WERI-Rb-1 (cell line): ENCODE data around the gene RHOF.

Experiments used
- DNase-seq: peaks from one replicate; pipeline ENCODE4 v3.0.0-alpha.2; 2020
- H3K27ac ChIP-seq: fragments of 250-450 bp; sonication (Bioruptor Pico); 2 replicates; pipeline ENCODE4 v1.5.1; 2020; ENCODE audit warnings: mild to moderate bottlenecking, moderate library complexity
- H3K27me3 ChIP-seq: fragments of 250-450 bp; sonication (Bioruptor Pico); 2 replicates; pipeline ENCODE4 v1.5.1; 2021; ENCODE audit warnings: mild to moderate bottlenecking, low read depth, moderate library complexity; ENCODE audit not compliant: insufficient read depth, severe bottlenecking
- H3K36me3 ChIP-seq: fragments of 250-450 bp; sonication (Bioruptor Pico); 2 replicates; pipeline ENCODE4 v1.5.1; 2020; ENCODE audit warnings: mild to moderate bottlenecking, moderate library complexity
- H3K4me3 ChIP-seq: 2 replicates; pipeline ENCODE4 v1.5.1; 2011; ENCODE audit warnings: low read depth, mild to moderate bottlenecking, control low read depth, low read length
- H3K9me3 ChIP-seq: fragments of 250-450 bp; sonication (Bioruptor Pico); 2 replicates; pipeline ENCODE4 v1.5.1; 2021; ENCODE audit warnings: mild to moderate bottlenecking, moderate library complexity; ENCODE audit not compliant: severe bottlenecking
- CTCF ChIP-seq: IDR thresholded peaks from 2 replicates; pipeline ENCODE4 v1.5.1; 2011; ENCODE audit warnings: low read depth, mild to moderate bottlenecking, control low read depth, inconsistent platforms, low read length

Gene RHOF

DNA sequence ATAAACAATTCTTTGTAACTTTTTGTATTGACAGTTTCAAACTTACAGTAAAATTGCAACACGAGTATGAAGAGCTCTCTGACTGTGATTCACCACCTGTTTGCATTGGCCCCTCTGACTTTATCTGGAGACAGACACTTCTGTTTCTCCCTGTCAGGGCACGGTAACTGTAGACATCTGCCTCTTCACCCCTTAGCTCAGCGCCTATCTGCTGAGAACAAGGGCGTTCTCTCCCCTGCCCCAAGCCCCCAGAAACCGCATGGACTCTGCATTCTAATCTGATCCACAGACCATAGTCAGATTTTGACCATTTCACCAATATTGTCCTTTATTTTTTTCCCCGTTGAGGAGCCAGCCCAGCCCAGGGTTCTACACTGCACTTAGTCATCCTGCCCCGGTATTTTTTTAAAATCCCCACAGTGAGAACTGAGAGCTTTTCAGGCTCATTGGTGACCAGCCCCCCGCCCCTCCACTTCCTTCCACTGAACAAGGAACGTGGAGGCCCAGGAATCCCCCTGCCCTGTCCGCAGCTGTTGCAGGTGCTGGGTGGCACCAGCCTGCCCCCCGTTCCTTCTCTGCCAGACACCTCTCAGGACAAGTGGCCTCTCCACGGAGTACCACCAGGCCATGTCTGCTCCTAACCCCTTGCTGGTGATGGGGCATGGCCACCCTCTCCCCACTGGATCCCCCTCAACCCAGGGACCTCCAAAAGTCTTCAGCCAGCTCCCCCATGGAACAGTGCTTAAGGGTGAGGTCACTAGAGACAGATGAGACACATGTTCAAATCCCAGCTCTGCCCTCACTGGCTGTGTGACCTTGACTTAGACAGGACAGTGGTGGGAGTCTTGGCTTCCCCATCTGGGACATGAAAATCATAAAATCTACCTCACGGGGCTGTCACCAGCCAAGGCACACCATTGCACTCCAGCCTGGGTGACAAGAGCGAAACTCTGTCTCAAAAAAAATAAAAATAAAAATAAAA, 11.2 kb downstream of the RHOF start:
- H3K4me3 ChIP-seq: peak overlapping the region; percentile 17
- H3K36me3 ChIP-seq: no peaks in the 10 kb centered on the region; the same call in 1 of the 2 replicates
- H3K27me3 ChIP-seq: no peaks in the 10 kb centered on the region
- no peaks in the 10 kb centered on the region for H3K9me3 ChIP-seq
- DNase-seq: no peak
- no peak for TF ChIP-seq CTCF
- peak overlapping the region; percentile 67 for H3K27ac ChIP-seq

DNA sequence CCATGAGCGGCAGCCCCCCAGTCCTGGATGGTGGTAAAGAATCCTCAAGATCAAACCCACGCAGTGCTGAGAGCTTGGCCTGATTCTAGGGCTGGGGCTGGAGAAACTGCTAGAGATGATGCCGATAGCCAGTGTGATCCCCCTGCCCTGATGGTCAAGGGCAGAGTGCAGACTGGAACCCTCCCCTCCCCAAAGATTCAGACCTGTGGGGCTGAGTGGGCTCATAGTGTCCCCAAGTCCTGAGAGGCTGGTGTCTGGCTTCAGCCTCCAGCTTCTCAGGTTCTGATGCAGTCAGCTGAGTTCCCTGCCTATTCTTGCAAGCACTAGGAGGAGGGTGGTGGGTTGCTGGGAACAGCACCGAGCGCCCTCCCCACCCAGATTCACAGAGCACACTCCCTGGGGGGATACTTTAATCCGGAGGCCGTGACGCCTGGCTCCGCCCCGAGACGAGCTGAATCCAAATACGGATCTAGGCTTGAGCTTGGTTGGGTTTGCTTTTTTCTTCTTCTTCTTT, 11.9 kb downstream of the RHOF start:
- TF ChIP-seq CTCF: no peak
- Histone ChIP-seq H3K4me3 (peak overlapping the region; percentile 17), H3K36me3 (peaks cover 3% of the 10 kb centered on the region), H3K27me3 (no peaks in the 10 kb centered on the region), H3K27ac (peak overlapping the region; percentile 67), H3K9me3 (no peaks in the 10 kb centered on the region)
- peak; percentile 69 for DNase-seq

- no peak for DNase-seq
- Histone ChIP-seq H3K36me3 (peaks cover 12% of the 10 kb centered on the region), H3K4me3 (no peak overlapping the region), H3K27me3 (no peaks in the 10 kb centered on the region), H3K27ac (no peak overlapping the region), H3K9me3 (no peaks in the 10 kb centered on the region)
- TF ChIP-seq CTCF: no peak
Observed at GRCh38 chr12:121780429-121780828, 13.1 kb downstream of the RHOF start.

DNA sequence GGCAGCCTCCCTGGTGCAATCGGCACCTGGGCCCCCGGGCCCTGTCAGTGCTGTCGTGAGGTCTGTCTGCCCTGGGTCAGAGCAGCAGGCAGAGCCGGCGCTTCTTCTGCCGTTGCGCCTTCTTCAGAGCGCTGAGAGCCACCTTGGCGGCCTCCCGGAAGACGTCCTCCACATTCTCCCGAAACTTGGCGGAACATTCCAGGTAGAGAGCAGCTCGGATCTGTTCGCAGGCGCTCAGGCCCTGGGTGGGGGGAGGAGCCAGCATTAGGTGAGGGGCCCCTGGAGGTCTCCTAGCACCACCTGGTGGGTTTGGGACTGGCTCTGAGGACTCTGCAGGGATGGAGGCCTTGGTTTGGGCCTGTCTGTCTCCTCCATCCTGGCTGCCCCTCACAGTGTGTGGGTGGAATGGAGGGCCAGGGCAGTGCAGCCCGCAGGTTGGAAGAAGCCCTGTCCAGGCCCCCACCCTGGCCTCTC, 14.0 kb downstream of the RHOF start:
- no peaks in the 10 kb centered on the region for H3K27me3 ChIP-seq
- no peak for DNase-seq
- H3K4me3 ChIP-seq: no peak overlapping the region
- no peaks in the 10 kb centered on the region for H3K9me3 ChIP-seq
- no peak overlapping the region for H3K27ac ChIP-seq
- TF ChIP-seq CTCF: 0 out of 2 replicates have a peak, but pooled peaks have one; percentile 7
- H3K36me3 ChIP-seq: peaks cover 13% of the 10 kb centered on the region

DNA sequence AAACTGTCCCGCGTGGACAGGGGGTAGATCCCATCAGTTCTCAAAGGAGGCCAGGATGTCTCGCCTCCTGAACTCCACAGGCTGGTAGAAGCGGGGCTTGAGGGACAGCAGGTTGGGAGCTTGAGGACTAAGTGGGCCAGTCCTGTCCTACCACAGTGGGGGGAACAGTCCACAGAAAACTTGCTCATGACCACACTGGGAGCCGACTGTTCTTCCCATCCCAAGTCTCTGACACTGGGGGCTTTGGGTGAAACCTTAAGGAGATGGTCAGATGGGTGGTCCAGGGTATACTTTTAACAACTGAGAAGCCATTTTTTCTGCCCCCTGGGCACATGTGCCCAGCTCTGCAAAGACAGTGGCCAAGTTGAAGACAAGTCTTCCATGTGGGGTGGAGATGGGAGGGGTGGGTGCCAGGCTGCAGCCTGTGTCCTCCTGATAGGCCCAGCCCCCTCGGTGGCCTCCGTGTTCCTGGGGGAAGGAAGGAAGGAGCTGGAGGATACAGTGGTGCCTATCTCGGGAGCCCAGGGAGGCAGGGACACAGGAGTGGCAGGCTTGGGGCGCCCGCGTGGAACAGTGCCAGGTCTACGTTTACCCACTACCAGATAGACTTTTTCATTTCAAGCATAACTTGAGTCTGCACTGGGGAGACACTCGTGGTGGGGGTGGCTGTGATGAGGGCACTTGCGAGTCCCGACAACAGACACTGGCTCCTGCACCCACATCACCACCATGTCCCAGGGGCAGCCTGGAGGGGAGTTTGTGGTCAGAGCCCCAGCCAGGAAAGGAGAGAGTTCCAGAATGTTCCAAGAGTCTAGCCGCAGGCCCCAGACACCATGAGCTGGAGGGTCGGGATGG, 14.7 kb downstream of the RHOF start:
- Histone ChIP-seq H3K4me3 (no peak overlapping the region), H3K27ac (no peak overlapping the region), H3K9me3 (no peaks in the 10 kb centered on the region), H3K27me3 (no peaks in the 10 kb centered on the region), H3K36me3 (peaks cover 19% of the 10 kb centered on the region)
- DNase-seq: no peak
- TF ChIP-seq CTCF: no peak
